Measurements from ENCODE around the gene PIAS4. TPM values are rescaled to one million over a fixed set of nuclear protein-coding genes. Genes with fewer than 3 reads are reported as not detected.
A peak's percentile ranks its signal among the peaks of the same experiment; 100 is the strongest.

The PIAS4 gene
- 17.6 and 22.6 TPM in 2 replicates for total RNA-seq (2014; rRNA removed; shearing (Covaris generic))

GRCh38 chr19:4007021-4007835, at the start of gene PIAS4:
TSS of gene PIAS4 (plus strand) at chr19:4007736. CDS start at chr19:4007761, 25 bp downstream.

GRCh38 chr19:3970808-3971598, 36.5 kb upstream of the PIAS4 start, which contains the start of gene DAPK3:
TSS of gene DAPK3 (minus strand) at chr19:3971099. CDS start at chr19:3969735, 1,364 bp downstream.

GRCh38 chr19:3984908-3985642, 22.5 kb upstream of the PIAS4 start, which contains the start of gene EEF2:
TSS of gene EEF2 (minus strand) at chr19:3985463. CDS start at chr19:3985380, 83 bp downstream.

DNA sequence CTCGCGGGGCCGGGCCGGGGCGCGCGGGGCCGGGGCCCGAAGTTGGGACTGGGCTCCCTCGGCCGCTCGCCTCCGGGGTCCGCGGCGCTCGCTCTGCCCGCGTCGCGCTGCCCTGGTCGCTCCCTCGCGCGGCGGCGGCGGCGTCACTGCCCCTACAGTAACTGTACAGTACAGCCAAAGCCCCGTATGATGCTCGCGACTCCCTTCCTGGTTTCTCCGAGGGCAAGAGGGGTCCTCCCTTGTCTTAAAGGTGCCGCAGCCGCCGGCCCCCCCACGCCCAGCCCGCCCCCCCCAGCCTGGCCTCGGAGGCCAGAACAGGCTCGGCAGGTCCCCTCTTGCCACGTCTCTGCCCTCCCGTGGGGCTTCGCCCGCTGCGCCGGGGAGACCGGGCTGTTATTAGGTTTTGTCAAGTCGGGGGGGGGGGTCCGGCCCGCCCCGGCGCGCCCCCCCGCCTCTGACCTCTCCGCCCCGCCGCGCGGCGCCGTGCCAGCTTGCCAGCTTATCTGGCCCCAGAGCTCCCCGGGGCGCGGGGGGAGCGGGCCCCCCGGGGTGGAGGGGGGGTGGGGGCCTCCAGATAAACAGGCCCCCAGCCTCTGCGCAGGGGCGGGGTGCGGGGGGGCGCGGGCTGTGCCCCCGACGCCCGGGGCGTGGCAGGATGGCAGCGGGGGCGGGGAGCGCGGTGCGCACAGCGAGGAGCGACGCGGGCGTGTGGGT, 59.3 kb downstream of the PIAS4 start, which contains the start of gene ZBTB7A:
TSS of gene ZBTB7A (minus strand) at position 218 of the 714 bp plus-strand sequence. CDS start 11,667 bp downstream, outside the sequence.

Small RNA genes lying within 50 kb of the gene (small RNA-seq; reads per million reads assigned to genes)
- gene SNORD37: 10.8 reads per million, percentile 89 among the genes with 10 or more reads in this experiment

Other genes starting within 250 kb of the PIAS4 start
- 16.6 and 26.4 TPM in 2 replicates for gene APBA3, start 246.0 kb upstream of the PIAS4 start, total RNA-seq (2014; rRNA removed; shearing (Covaris generic))
- gene MRPL54, start 245.1 kb upstream of the PIAS4 start, total RNA-seq (2014; rRNA removed; shearing (Covaris generic)): 135 and 152 TPM in 2 replicates
- gene RAX2, start 235.5 kb upstream of the PIAS4 start, total RNA-seq (2014; rRNA removed; shearing (Covaris generic)): not detected in 2 replicates
- gene MATK, start 221.4 kb upstream of the PIAS4 start, total RNA-seq (2014; rRNA removed; shearing (Covaris generic)): not detected in 2 replicates
- gene ZFR2, start 138.7 kb upstream of the PIAS4 start, total RNA-seq (2014; rRNA removed; shearing (Covaris generic)): not detected in 2 replicates
- not detected in 2 replicates for gene ATCAY, start 127.1 kb upstream of the PIAS4 start, total RNA-seq (2014; rRNA removed; shearing (Covaris generic))
- not detected in 2 replicates for gene NMRK2, start 74.7 kb upstream of the PIAS4 start, total RNA-seq (2014; rRNA removed; shearing (Covaris generic))
- 124 and 126 TPM in 2 replicates for gene DAPK3, start 36.6 kb upstream of the PIAS4 start, total RNA-seq (2014; rRNA removed; shearing (Covaris generic))
- 2,078 and 2,088 TPM in 2 replicates for gene EEF2, start 22.3 kb upstream of the PIAS4 start, total RNA-seq (2014; rRNA removed; shearing (Covaris generic))
- gene ZBTB7A, start 59.2 kb downstream of the PIAS4 start, total RNA-seq (2014; rRNA removed; shearing (Covaris generic)): 19.4 and 25.3 TPM in 2 replicates
- gene MAP2K2, start 116.4 kb downstream of the PIAS4 start, total RNA-seq (2014; rRNA removed; shearing (Covaris generic)): 135 and 145 TPM in 2 replicates
- gene CREB3L3, start 145.9 kb downstream of the PIAS4 start, total RNA-seq (2014; rRNA removed; shearing (Covaris generic)): not detected in 2 replicates
- gene SIRT6, start 174.8 kb downstream of the PIAS4 start, total RNA-seq (2014; rRNA removed; shearing (Covaris generic)): 26.9 and 28.0 TPM in 2 replicates
- 0.49 and 0.80 TPM in 2 replicates for gene ANKRD24, start 175.0 kb downstream of the PIAS4 start, total RNA-seq (2014; rRNA removed; shearing (Covaris generic))
- gene EBI3, start 221.8 kb downstream of the PIAS4 start, total RNA-seq (2014; rRNA removed; shearing (Covaris generic)): 1.8 and 4.5 TPM in 2 replicates
- 48.2 and 48.4 TPM in 2 replicates for gene YJU2, start 239.3 kb downstream of the PIAS4 start, total RNA-seq (2014; rRNA removed; shearing (Covaris generic))

All from A375 (cell line).